Loucy (cell line): ENCODE results near the gene LYL1.

Experiments
- H2AFZ ChIP-seq: fragments of 200-600 bp; sonication (generic); 2 replicates; pipeline ENCODE4 v1.6.0; 2016; ENCODE audit warnings: antibody characterized with exemption, mild to moderate bottlenecking, low read length, moderate library complexity
- H3F3A ChIP-seq: fragments of 200-600 bp; 2 replicates; pipeline ENCODE4 v1.6.0; 2016; ENCODE audit warnings: antibody characterized with exemption, low read depth, mild to moderate bottlenecking
- H3K27me3 ChIP-seq: fragments of 200-600 bp; sonication (generic); 2 replicates; pipeline ENCODE4 v1.6.1; 2014; ENCODE audit warnings: low read length, mild to moderate bottlenecking; ENCODE audit not compliant: insufficient read depth, poor library complexity, severe bottlenecking
- H3K36me3 ChIP-seq: fragments of 200-600 bp; sonication (generic); 2 replicates; pipeline ENCODE4 v1.6.1; 2016; ENCODE audit warnings: low read length; ENCODE audit not compliant: insufficient read depth
- H3K4me1 ChIP-seq: fragments of 200-600 bp; sonication (generic); 2 replicates; pipeline ENCODE4 v1.5.1; 2014; ENCODE audit warnings: low read length, mild to moderate bottlenecking; ENCODE audit not compliant: insufficient read depth, poor library complexity, severe bottlenecking
- H3K4me2 ChIP-seq: fragments of 200-600 bp; sonication (generic); 2 replicates; pipeline ENCODE4 v1.6.0; 2014; ENCODE audit warnings: antibody characterized with exemption, low read length, low read depth, mild to moderate bottlenecking; ENCODE audit not compliant: poor library complexity, severe bottlenecking
- H3K4me3 ChIP-seq: fragments of 200-600 bp; sonication (generic); 2 replicates; pipeline ENCODE4 v1.5.1; 2014; ENCODE audit warnings: low read length, mild to moderate bottlenecking, mixed read lengths; ENCODE audit not compliant: poor library complexity, severe bottlenecking
- H3K79me2 ChIP-seq: fragments of 200-600 bp; sonication (generic); 2 replicates; pipeline ENCODE4 v1.6.1; 2014; ENCODE audit warnings: low read length; ENCODE audit not compliant: insufficient read depth
- H3K9ac ChIP-seq: fragments of 200-600 bp; sonication (generic); 2 replicates; pipeline ENCODE4 v1.6.0; 2014; ENCODE audit warnings: mild to moderate bottlenecking, low read depth, low read length, moderate library complexity; ENCODE audit not compliant: poor library complexity, severe bottlenecking
- H3K9me2 ChIP-seq: fragments of 200-600 bp; sonication (generic); replicated peaks from 2 replicates; pipeline ENCODE4 v1.6.1; 2016; ENCODE audit warnings: low read depth, low read length, mixed read lengths
- H3K9me3 ChIP-seq: fragments of 200-600 bp; sonication (generic); 2 replicates; pipeline ENCODE4 v1.6.1; 2014; ENCODE audit warnings: mild to moderate bottlenecking, antibody characterized with exemption, low read length, low read depth; ENCODE audit not compliant: insufficient read depth
- H4K20me1 ChIP-seq: fragments of 200-600 bp; sonication (generic); 2 replicates; pipeline ENCODE4 v1.6.0; 2014; ENCODE audit warnings: antibody characterized with exemption, low read length, mild to moderate bottlenecking; ENCODE audit not compliant: insufficient read depth, poor library complexity, severe bottlenecking
- EZH2phosphoT487 ChIP-seq: fragments of 200-600 bp; IDR thresholded peaks from 2 replicates; pipeline ENCODE4 v1.6.1; 2018; ENCODE audit warnings: antibody characterized with exemption, mild to moderate bottlenecking, moderate library complexity, borderline replicate concordance
- TF ChIP-seq, protein P1 (sequence below): fragments of 200-600 bp; sonication (generic); conservative IDR thresholded peaks from 2 replicates; pipeline ENCODE4 v1.5.1; 2014; ENCODE audit warnings: mild to moderate bottlenecking, antibody characterized with exemption, low read length

The LYL1 gene

GRCh38 chr19:13073263-13073662 lies 29.4 kb downstream of the LYL1 start:
- Histone ChIP-seq H3K9me3 (no peaks in the 10 kb centered on the region), H3K36me3 (no peaks in the 10 kb centered on the region), H3K27me3 (no peaks in the 10 kb centered on the region), H2AFZ (no peak overlapping the region), H4K20me1 (no peaks in the 10 kb centered on the region), H3F3A (no peaks in the 10 kb centered on the region), H3K4me2 (no peak overlapping the region), H3K79me2 (no peaks in the 10 kb centered on the region), H3K9ac (no peak overlapping the region), H3K9me2 (no peaks in the 10 kb centered on the region), H3K4me1 (no peaks in the 10 kb centered on the region), H3K4me3 (no peak overlapping the region)
- no peak for TF ChIP-seq EZH2phosphoT487
- TF ChIP-seq, protein P1, sequence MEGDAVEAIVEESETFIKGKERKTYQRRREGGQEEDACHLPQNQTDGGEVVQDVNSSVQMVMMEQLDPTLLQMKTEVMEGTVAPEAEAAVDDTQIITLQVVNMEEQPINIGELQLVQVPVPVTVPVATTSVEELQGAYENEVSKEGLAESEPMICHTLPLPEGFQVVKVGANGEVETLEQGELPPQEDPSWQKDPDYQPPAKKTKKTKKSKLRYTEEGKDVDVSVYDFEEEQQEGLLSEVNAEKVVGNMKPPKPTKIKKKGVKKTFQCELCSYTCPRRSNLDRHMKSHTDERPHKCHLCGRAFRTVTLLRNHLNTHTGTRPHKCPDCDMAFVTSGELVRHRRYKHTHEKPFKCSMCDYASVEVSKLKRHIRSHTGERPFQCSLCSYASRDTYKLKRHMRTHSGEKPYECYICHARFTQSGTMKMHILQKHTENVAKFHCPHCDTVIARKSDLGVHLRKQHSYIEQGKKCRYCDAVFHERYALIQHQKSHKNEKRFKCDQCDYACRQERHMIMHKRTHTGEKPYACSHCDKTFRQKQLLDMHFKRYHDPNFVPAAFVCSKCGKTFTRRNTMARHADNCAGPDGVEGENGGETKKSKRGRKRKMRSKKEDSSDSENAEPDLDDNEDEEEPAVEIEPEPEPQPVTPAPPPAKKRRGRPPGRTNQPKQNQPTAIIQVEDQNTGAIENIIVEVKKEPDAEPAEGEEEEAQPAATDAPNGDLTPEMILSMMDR = no peak

DNA sequence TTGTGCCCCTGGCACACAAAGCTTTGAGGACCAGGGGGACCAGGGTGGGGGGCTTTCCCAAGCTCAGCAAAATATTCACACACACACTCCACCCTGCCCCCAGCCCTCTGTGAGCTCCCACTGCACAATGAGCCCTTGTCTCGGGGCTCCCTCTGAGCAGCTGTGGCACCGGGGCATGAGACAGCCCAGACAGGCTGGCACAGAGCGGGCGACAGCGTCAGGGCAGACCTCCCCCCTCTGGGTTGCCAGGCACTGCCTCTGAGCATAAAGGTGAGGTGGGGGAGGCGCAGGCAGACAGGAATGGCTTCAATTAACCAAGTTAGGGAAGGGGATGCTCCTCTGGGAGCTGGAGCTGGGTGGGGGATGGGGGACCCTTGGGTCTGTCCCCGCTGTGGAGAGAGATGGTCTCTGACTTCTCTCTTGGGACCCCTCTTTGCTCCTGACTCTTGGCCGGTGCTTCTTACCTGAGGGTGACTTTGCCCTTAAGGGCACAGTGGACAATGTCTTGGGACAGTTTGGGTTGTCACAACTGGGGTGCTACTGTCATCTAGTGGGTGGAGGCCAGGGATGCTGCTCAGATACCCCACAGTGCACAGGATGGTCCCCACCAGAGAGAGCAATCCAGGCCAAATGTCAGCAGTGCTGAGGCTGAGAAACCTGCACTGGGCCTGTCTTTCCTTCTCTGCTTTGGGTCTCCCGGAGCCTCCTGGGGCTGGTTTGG lies 30.3 kb downstream of the LYL1 start:
- Histone ChIP-seq H2AFZ (no peak overlapping the region), H3F3A (no peaks in the 10 kb centered on the region), H4K20me1 (no peaks in the 10 kb centered on the region), H3K79me2 (no peaks in the 10 kb centered on the region), H3K4me2 (no peak overlapping the region), H3K9me2 (no peaks in the 10 kb centered on the region), H3K4me3 (no peak overlapping the region), H3K27me3 (no peaks in the 10 kb centered on the region), H3K4me1 (no peaks in the 10 kb centered on the region), H3K36me3 (no peaks in the 10 kb centered on the region), H3K9ac (no peak overlapping the region), H3K9me3 (no peaks in the 10 kb centered on the region)
- TF ChIP-seq, protein P1 = no peak
- TF ChIP-seq EZH2phosphoT487 = no peak

- no peaks in the 10 kb centered on the region for H3K9me3 ChIP-seq
- H3K79me2 ChIP-seq = no peaks in the 10 kb centered on the region
- H3K9me2 ChIP-seq = no peaks in the 10 kb centered on the region
- TF ChIP-seq EZH2phosphoT487 = no peak
- TF ChIP-seq, protein P1 = no peak
- H3K4me1 ChIP-seq = no peaks in the 10 kb centered on the region
- H3K4me3 ChIP-seq = no peak overlapping the region
- H3K27me3 ChIP-seq = no peaks in the 10 kb centered on the region
- no peak overlapping the region for H3K9ac ChIP-seq
- H3K4me2 ChIP-seq = no peak overlapping the region
- H3F3A ChIP-seq = no peaks in the 10 kb centered on the region
- H2AFZ ChIP-seq = no peak overlapping the region
- no peaks in the 10 kb centered on the region for H3K36me3 ChIP-seq
- no peaks in the 10 kb centered on the region for H4K20me1 ChIP-seq
These were observed 31.0 kb downstream of the LYL1 start for GRCh38 chr19:13071444-13072187.
